GM23338 (cell line): ENCODE measurements around the gene SPACA7. TPM values are rescaled to one million over a fixed set of nuclear protein-coding genes. Genes with fewer than 3 reads are reported as not detected.

Source experiments
- ATAC-seq: fragments of 200-7000 bp; cut with Tn5 transposase; 3 replicates; pipeline ENCODE4 v1.9.1; 2020
- DNase-seq: peaks from one replicate; pipeline ENCODE4 v3.0.0-alpha.2; 2015; ENCODE audit warnings: low spot score
- H2AFZ ChIP-seq: fragments of 200-600 bp; sonication (generic); 2 replicates; pipeline ENCODE4 v1.8.0; 2016; ENCODE audit warnings: antibody characterized with exemption, mild to moderate bottlenecking, moderate library complexity
- H3F3A ChIP-seq: fragments of 200-600 bp; sonication (generic); replicated peaks from 2 replicates; pipeline ENCODE4 v1.8.0; 2017; ENCODE audit warnings: antibody characterized with exemption, mixed run types, low read depth
- H3K27ac ChIP-seq: fragments of 200-600 bp; sonication (generic); 2 replicates; pipeline ENCODE4 v1.6.1; 2016; ENCODE audit warnings: low read depth
- H3K27me3 ChIP-seq: fragments of 200-600 bp; sonication (generic); 2 replicates; pipeline ENCODE4 v1.8.0; 2016; ENCODE audit warnings: mild to moderate bottlenecking, mixed run types, moderate library complexity; ENCODE audit not compliant: insufficient read depth
- H3K36me3 ChIP-seq: fragments of 200-600 bp; sonication (generic); 2 replicates; pipeline ENCODE4 v1.8.0; 2016; ENCODE audit warnings: mild to moderate bottlenecking; ENCODE audit not compliant: insufficient read depth
- H3K4me1 ChIP-seq: fragments of 200-600 bp; sonication (generic); 2 replicates; pipeline ENCODE4 v1.8.0; 2016; ENCODE audit warnings: mild to moderate bottlenecking, moderate library complexity; ENCODE audit not compliant: insufficient read depth
- H3K4me2 ChIP-seq: fragments of 200-600 bp; sonication (generic); 2 replicates; pipeline ENCODE4 v1.7.1; 2017; ENCODE audit warnings: mixed run types
- H3K4me3 ChIP-seq: fragments of 200-600 bp; sonication (generic); 2 replicates; pipeline ENCODE4 v1.6.1; 2016; ENCODE audit warnings: mixed run types
- H3K79me2 ChIP-seq: fragments of 200-600 bp; sonication (generic); replicated peaks from 2 replicates; pipeline ENCODE4 v1.8.0; 2017; ENCODE audit warnings: mild to moderate bottlenecking; ENCODE audit not compliant: insufficient read depth
- H3K9me2 ChIP-seq: fragments of 200-600 bp; sonication (generic); 2 replicates; pipeline ENCODE4 v1.8.0; 2017; ENCODE audit not compliant: insufficient read depth
- H4K20me1 ChIP-seq: fragments of 200-600 bp; sonication (generic); replicated peaks from 2 replicates; pipeline ENCODE4 v1.8.0; 2017; ENCODE audit warnings: mild to moderate bottlenecking; ENCODE audit not compliant: insufficient read depth
- H3K27ac Mint-ChIP-seq: 2 replicates; pipeline ENCODE4 v1.8.0; 2020; ENCODE audit warnings: inconsistent platforms, mild to moderate bottlenecking, moderate library complexity, mixed read lengths
- H3K27me3 Mint-ChIP-seq: 3 replicates; pipeline ENCODE4 v1.8.0; 2022; ENCODE audit warnings: low read depth, mild to moderate bottlenecking, moderate library complexity, mixed read lengths, inconsistent platforms; ENCODE audit not compliant: insufficient read depth, poor library complexity
- H3K36me3 Mint-ChIP-seq: 3 replicates; pipeline ENCODE4 v1.8.0; 2021; ENCODE audit warnings: low read depth, mild to moderate bottlenecking, inconsistent platforms, moderate library complexity, mixed read lengths
- H3K4me1 Mint-ChIP-seq: 3 replicates; pipeline ENCODE4 v1.8.0; 2020; ENCODE audit warnings: mild to moderate bottlenecking, inconsistent platforms, mixed read lengths
- H3K4me3 Mint-ChIP-seq: 3 replicates; pipeline ENCODE4 v1.8.0; 2021; ENCODE audit warnings: moderate library complexity, mild to moderate bottlenecking, inconsistent platforms, mixed read lengths
- H3K9me3 Mint-ChIP-seq: 3 replicates; pipeline ENCODE4 v1.8.0; 2020; ENCODE audit warnings: moderate library complexity, mild to moderate bottlenecking, inconsistent platforms, mixed read lengths
- CREB1 ChIP-seq: fragments of 250-450 bp; sonication (Bioruptor Pico); IDR thresholded peaks from 2 replicates; pipeline ENCODE4 v1.5.0; 2020; ENCODE audit warnings: low read depth, mild to moderate bottlenecking, moderate library complexity
- CTCF ChIP-seq, 2 experiments: fragments of 200-600 bp in 1 of 2; sonication (generic) in 1 of 2; conservative IDR thresholded peaks; 2 replicates each; pipeline versions ENCODE4 v1.5.1 to v1.6.1; 2016 to 2017; ENCODE audit warnings: antibody characterized with exemption in 2 of 2, low read depth in 2 of 2, mild to moderate bottlenecking in 2 of 2, moderate library complexity in 1 of 2
- ETS1 ChIP-seq: IDR thresholded peaks from 2 replicates; pipeline ENCODE4 v1.6.1; 2016; ENCODE audit warnings: antibody characterized with exemption
- JUNB ChIP-seq: IDR thresholded peaks from one replicate; pipeline ENCODE4 v1.6.1; 2016; ENCODE audit warnings: antibody characterized with exemption; ENCODE audit not compliant: unreplicated experiment
- NANOG ChIP-seq: IDR thresholded peaks from 2 replicates; pipeline ENCODE4 v1.6.1; 2016; ENCODE audit warnings: antibody characterized with exemption, borderline replicate concordance
- POLR2AphosphoS5 ChIP-seq: IDR thresholded peaks from 2 replicates; pipeline ENCODE4 v1.6.1; 2016; ENCODE audit warnings: antibody characterized with exemption, low read depth
- ZNF114 ChIP-seq: fragments of 250-450 bp; sonication (Bioruptor Pico); IDR thresholded peaks from 2 replicates; pipeline ENCODE4 v1.5.0; 2020; ENCODE audit warnings: mild to moderate bottlenecking, moderate library complexity
- ZNF331 ChIP-seq: fragments of 250-450 bp; sonication (Bioruptor Pico); IDR thresholded peaks from 2 replicates; pipeline ENCODE4 v1.5.0; 2020; ENCODE audit warnings: low read depth, mild to moderate bottlenecking, moderate library complexity
- ZNF462 ChIP-seq: fragments of 250-450 bp; sonication (Bioruptor Pico); IDR thresholded peaks from 2 replicates; pipeline ENCODE4 v1.5.0; 2020; ENCODE audit warnings: mild to moderate bottlenecking, moderate library complexity
- polyA plus RNA-seq: library from polyadenylated mRNA; unstranded; fragments of >200 nt; fragmentation: Nextera tagmentation; extraction: Ambion mirVana; gene quantifications from 2 replicates; pipeline ENCODE4 v1.2.1, GENCODE V29; 2016
- total RNA-seq: library from RNA; depleted of rRNA; stranded (reverse); fragments of >200 nt; shearing (Covaris generic); gene quantifications from 2 replicates; pipeline ENCODE4 v1.2.3, GENCODE V29; 2014

Gene SPACA7
- total and polyA plus RNA-seq, 2 experiments from 2014 or later = not detected

- TF ChIP-seq CTCF (conservative IDR thresholded peaks at IDR 0.05; ENCODE audit: low read depth in 2 of 2) (no peak), ETS1 (no peak)
Observed at GRCh38 chr13:112330066-112330465, 46.1 kb upstream of the SPACA7 start (continued).

- peak overlapping the region; percentile 32; the same call in 1 of the 2 replicates for H3K4me2 ChIP-seq
- no peaks in the 10 kb centered on the region for H3K9me2 ChIP-seq
- no peaks in the 10 kb centered on the region for H4K20me1 ChIP-seq
- H3K27me3 ChIP-seq = peaks cover 24% of the 10 kb centered on the region
- peak overlapping the region; percentile 86 for H2AFZ ChIP-seq
- Mint-ChIP-seq H3K4me1 (peaks cover 11% of the 10 kb centered on the region), H3K27ac (no peak overlapping the region), H3K27me3 (peaks cover 33% of the 10 kb centered on the region), H3K36me3 (no peaks in the 10 kb centered on the region; the same call in 2 of the 3 replicates), H3K4me3 (peak overlapping the region; percentile 57; the same call in 2 of the 3 replicates), H3K9me3 (no peaks in the 10 kb centered on the region; the same call in 1 of the 3 replicates)
- H3F3A ChIP-seq = no peaks in the 10 kb centered on the region
- ATAC-seq (peak; percentile 69), DNase-seq (peak; percentile 45)
- H3K36me3 ChIP-seq = no peaks in the 10 kb centered on the region
- peak overlapping the region; percentile 23; the same call in 1 of the 2 replicates for H3K4me3 ChIP-seq
- H3K27ac ChIP-seq = no peak overlapping the region
- peaks cover 10% of the 10 kb centered on the region for H3K4me1 ChIP-seq
- no peaks in the 10 kb centered on the region for H3K79me2 ChIP-seq
- TF ChIP-seq ZNF331 (CRISPR knock-in tag) = no peak
- no peak for TF ChIP-seq NANOG
- TF ChIP-seq ZNF114 (CRISPR knock-in tag) = no peak
- TF ChIP-seq ZNF462 (CRISPR knock-in tag) = no peak
- no peak for TF ChIP-seq JUNB
- no peak for TF ChIP-seq CREB1
- TF ChIP-seq ETS1 = no peak
- TF ChIP-seq POLR2AphosphoS5 = no peak
Observed at GRCh38 chr13:112330479-112331381, 45.4 kb upstream of the SPACA7 start.
